Caco-2 (cell line): ENCODE data around the gene CKAP2L. TPM values are rescaled to one million over a fixed set of nuclear protein-coding genes. Genes with fewer than 3 reads are reported as not detected.

Experiments used
- BruUV-seq: library from RNA; stranded (reverse); fragments of 400-500 nt; replicated peaks from 2 replicates; lab custom pipeline; 2021; lab: Mats Ljungman, UMichigan
- CTCF ChIA-PET: fragments of 300-600 bp; sonication (Branson Sonifier 250); formaldehyde crosslinking; loops from one replicate; lab custom pipeline; 2022; ENCODE audit warnings: antibody characterized with exemption; lab: Charles Lee
- POLR2A ChIA-PET: fragments of 300-600 bp; sonication (Branson Sonifier 250); formaldehyde crosslinking; loops from one replicate; lab custom pipeline; 2022; ENCODE audit warnings: antibody characterized with exemption; lab: Charles Lee
- DNase-seq, 2 experiments: peaks; one replicate each; pipeline versions ENCODE4 v3.0.0 to v3.0.0-alpha.2; 2020 to 2022
- H3K27me3 ChIP-seq: replicated peaks from 2 replicates; pipeline ENCODE4 v1.6.0; 2011; ENCODE audit warnings: low read length; ENCODE audit not compliant: control insufficient read depth, insufficient read depth
- H3K36me3 ChIP-seq: 2 replicates; pipeline ENCODE4 v1.5.1; 2011; ENCODE audit warnings: low read length; ENCODE audit not compliant: control insufficient read depth, insufficient read depth
- H3K4me1 ChIP-seq: fragments of 250-450 bp; sonication (Bioruptor Pico); 2 replicates; pipeline ENCODE4 v1.5.1; 2020; ENCODE audit warnings: mild to moderate bottlenecking
- H3K4me3 ChIP-seq: 2 replicates; pipeline ENCODE4 v1.5.1; 2011; ENCODE audit warnings: low read depth, mild to moderate bottlenecking, control low read depth, low read length
- H3K9me3 ChIP-seq: fragments of 250-450 bp; sonication (Bioruptor Pico); 2 replicates; pipeline ENCODE4 v1.5.1; 2020; ENCODE audit warnings: mild to moderate bottlenecking, moderate library complexity
- H3K27ac Mint-ChIP-seq: one replicate; pipeline ENCODE4 v1.8.0; 2022; ENCODE audit warnings: mixed read lengths; ENCODE audit not compliant: unreplicated experiment
- H3K27me3 Mint-ChIP-seq: one replicate; pipeline ENCODE4 v1.8.0; 2022; ENCODE audit warnings: mixed read lengths; ENCODE audit not compliant: insufficient read depth, unreplicated experiment
- H3K36me3 Mint-ChIP-seq: one replicate; pipeline ENCODE4 v1.8.0; 2022; ENCODE audit warnings: mild to moderate bottlenecking, mixed read lengths; ENCODE audit not compliant: insufficient read depth, unreplicated experiment
- H3K4me1 Mint-ChIP-seq: one replicate; pipeline ENCODE4 v1.8.0; 2022; ENCODE audit warnings: low read depth, mixed read lengths; ENCODE audit not compliant: unreplicated experiment
- H3K4me3 Mint-ChIP-seq: one replicate; pipeline ENCODE4 v1.8.0; 2022; ENCODE audit warnings: mild to moderate bottlenecking, moderate library complexity, mixed read lengths; ENCODE audit not compliant: unreplicated experiment
- H3K9me3 Mint-ChIP-seq: one replicate; pipeline ENCODE4 v1.8.0; 2022; ENCODE audit warnings: mixed read lengths; ENCODE audit not compliant: unreplicated experiment
- intact Hi-C: fragments of 100-400 bp; cut with micrococcal nuclease; formaldehyde crosslinking; loops from one replicate; pipeline ENCODE4 v1.10.0; 2022; ENCODE audit not compliant: unreplicated experiment
- total RNA-seq: library from RNA; stranded (reverse); gene quantifications from 2 replicates; pipeline ENCODE4 v1.2.3, GENCODE V29; 2022
- TF ChIP-seq, protein P1 (sequence below), 2 experiments: fragments of 200-600 bp in 1 of 2; IDR thresholded peaks; 1 replicate in 1 of 2; 2 replicates in 1 of 2; pipeline versions ENCODE4 v1.5.1 to v1.8.0; 2011 to 2022; ENCODE audit warnings: antibody characterized with exemption in 1 of 2, control low read depth in 1 of 2, inconsistent platforms in 1 of 2, low read depth in 1 of 2, low read length in 1 of 2, mild to moderate bottlenecking in 1 of 2, moderate library complexity in 1 of 2; ENCODE audit not compliant: insufficient read depth in 1 of 2, severe bottlenecking in 1 of 2, unreplicated experiment in 1 of 2

The CKAP2L gene
- total RNA-seq, 1 experiment from 2014 or later = 20.7 TPM

DNA sequence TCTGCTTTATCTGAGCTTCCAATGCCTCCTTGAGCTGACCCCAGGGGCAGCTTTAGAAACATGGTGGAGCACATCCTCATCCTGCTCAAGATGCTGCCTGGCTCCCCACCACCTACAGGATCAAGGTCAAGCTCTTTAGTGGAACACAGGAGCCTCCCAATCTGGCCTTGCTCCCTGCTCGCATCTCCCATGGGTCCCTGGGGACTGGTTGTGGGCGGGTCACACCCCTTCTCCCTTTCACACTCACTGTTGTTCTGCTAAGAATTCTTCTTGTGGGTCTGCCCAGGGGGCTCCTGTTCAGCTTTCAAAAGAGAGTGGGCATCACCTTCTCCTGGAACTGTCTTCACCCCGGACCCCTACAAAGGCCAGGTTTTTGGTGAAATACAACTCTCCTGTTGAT, 51.9 kb downstream of the CKAP2L start:
- no peaks in the 10 kb centered on the region for H3K9me3 Mint-ChIP-seq
- ChIA-PET CTCF (interaction anchor here (0.6 kb wide), 1 partner anchor 110 kb away, joined by 3 read pairs; no protein-coding TSS in a partner anchor), POLR2A (no interaction called here)
- no peak overlapping the region for H3K4me3 ChIP-seq
- no peak overlapping the region for H3K4me3 Mint-ChIP-seq
- intact Hi-C loops = no loop called here
- H3K36me3 Mint-ChIP-seq = peaks cover 6% of the 10 kb centered on the region
- H3K4me1 Mint-ChIP-seq = peaks cover 10% of the 10 kb centered on the region
- H3K27me3 ChIP-seq = no peaks in the 10 kb centered on the region
- H3K4me1 ChIP-seq = peaks cover 9% of the 10 kb centered on the region; the same call in 1 of the 2 replicates
- H3K27me3 Mint-ChIP-seq = no peaks in the 10 kb centered on the region
- no peak overlapping the region for H3K27ac Mint-ChIP-seq
- no peaks in the 10 kb centered on the region for H3K9me3 ChIP-seq
- BruUV-seq = no TSS peak
- no peaks in the 10 kb centered on the region for H3K36me3 ChIP-seq
- TF ChIP-seq, protein P1, sequence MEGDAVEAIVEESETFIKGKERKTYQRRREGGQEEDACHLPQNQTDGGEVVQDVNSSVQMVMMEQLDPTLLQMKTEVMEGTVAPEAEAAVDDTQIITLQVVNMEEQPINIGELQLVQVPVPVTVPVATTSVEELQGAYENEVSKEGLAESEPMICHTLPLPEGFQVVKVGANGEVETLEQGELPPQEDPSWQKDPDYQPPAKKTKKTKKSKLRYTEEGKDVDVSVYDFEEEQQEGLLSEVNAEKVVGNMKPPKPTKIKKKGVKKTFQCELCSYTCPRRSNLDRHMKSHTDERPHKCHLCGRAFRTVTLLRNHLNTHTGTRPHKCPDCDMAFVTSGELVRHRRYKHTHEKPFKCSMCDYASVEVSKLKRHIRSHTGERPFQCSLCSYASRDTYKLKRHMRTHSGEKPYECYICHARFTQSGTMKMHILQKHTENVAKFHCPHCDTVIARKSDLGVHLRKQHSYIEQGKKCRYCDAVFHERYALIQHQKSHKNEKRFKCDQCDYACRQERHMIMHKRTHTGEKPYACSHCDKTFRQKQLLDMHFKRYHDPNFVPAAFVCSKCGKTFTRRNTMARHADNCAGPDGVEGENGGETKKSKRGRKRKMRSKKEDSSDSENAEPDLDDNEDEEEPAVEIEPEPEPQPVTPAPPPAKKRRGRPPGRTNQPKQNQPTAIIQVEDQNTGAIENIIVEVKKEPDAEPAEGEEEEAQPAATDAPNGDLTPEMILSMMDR (IDR thresholded peaks at IDR 0.05; ENCODE audit: insufficient read depth in 1 of 2, low read depth in 1 of 2, low read length in 1 of 2, severe bottlenecking in 1 of 2, unreplicated experiment in 1 of 2) = no peak
- DNase-seq = no peak

- TF ChIP-seq, protein P1 (IDR thresholded peaks at IDR 0.05; ENCODE audit: insufficient read depth in 1 of 2, low read depth in 1 of 2, low read length in 1 of 2, severe bottlenecking in 1 of 2, unreplicated experiment in 1 of 2) = no peak
- Mint-ChIP-seq H3K36me3 (peaks cover 6% of the 10 kb centered on the region), H3K27ac (no peak overlapping the region), H3K9me3 (no peaks in the 10 kb centered on the region), H3K4me1 (peaks cover 10% of the 10 kb centered on the region), H3K27me3 (no peaks in the 10 kb centered on the region), H3K4me3 (no peak overlapping the region)
- Histone ChIP-seq H3K27me3 (no peaks in the 10 kb centered on the region), H3K4me3 (no peak overlapping the region), H3K9me3 (no peaks in the 10 kb centered on the region), H3K36me3 (no peaks in the 10 kb centered on the region), H3K4me1 (peaks cover 12% of the 10 kb centered on the region)
- DNase-seq = no peak
- CTCF ChIA-PET = no interaction called here
- intact Hi-C loops = no loop called here
- POLR2A ChIA-PET = no interaction called here
- BruUV-seq = no TSS peak
Measured at GRCh38 chr2:112710956-112711750, 53.3 kb downstream of the CKAP2L start.

- intact Hi-C loops = no loop called here
- Mint-ChIP-seq H3K36me3 (peaks cover 6% of the 10 kb centered on the region), H3K4me3 (no peak overlapping the region), H3K27ac (no peak overlapping the region), H3K27me3 (no peaks in the 10 kb centered on the region), H3K4me1 (peaks cover 10% of the 10 kb centered on the region), H3K9me3 (no peaks in the 10 kb centered on the region)
- H3K36me3 ChIP-seq = no peaks in the 10 kb centered on the region
- ChIA-PET POLR2A (no interaction called here), CTCF (interaction anchor here (1.0 kb wide), 1 partner anchor 16 kb away, joined by 3 read pairs; no protein-coding TSS in a partner anchor)
- no peaks in the 10 kb centered on the region for H3K27me3 ChIP-seq
- TF ChIP-seq, protein P1 (IDR thresholded peaks at IDR 0.05; ENCODE audit: insufficient read depth in 1 of 2, low read depth in 1 of 2, low read length in 1 of 2, severe bottlenecking in 1 of 2, unreplicated experiment in 1 of 2) = no peak
- H3K4me3 ChIP-seq = no peak overlapping the region
- DNase-seq = no peak
- peaks cover 18% of the 10 kb centered on the region for H3K4me1 ChIP-seq
- H3K9me3 ChIP-seq = no peaks in the 10 kb centered on the region
- no TSS peak for BruUV-seq
Measured at GRCh38 chr2:112709703-112710102, 54.7 kb downstream of the CKAP2L start.
